ENCODE measurements around the gene JCHAIN. TPM values are rescaled to one million over a fixed set of nuclear protein-coding genes. Genes with fewer than 3 reads are reported as not detected.
"Not testable (repeated sequence)": the region's sequence is repeated elsewhere in the genome, so short reads cannot be mapped to it uniquely, and the experiment has no call there.

The JCHAIN gene
- polyA plus RNA-seq, 1 experiment, result 0.61 TPM

DNA sequence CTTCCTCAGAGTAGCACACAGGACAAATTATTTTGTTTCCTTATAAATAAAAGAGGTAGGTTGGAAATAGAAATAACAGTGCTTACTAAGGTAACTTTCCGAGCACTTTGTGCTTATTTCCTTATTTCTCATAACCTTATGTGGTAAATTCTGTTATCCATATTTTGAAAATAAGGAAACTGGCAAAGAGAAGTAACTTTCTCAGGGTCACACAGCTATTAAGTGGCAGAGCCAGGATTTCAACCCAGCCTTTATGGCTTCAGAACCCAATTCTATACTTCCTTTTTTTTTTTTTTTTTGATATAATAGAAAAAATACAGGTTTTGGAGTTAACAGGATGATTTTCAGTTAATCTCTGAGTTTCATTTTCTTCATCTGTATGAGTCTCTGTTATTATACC is 25.4 kb upstream of the JCHAIN start:
- ChIA-PET POLR2A (no interaction called here), CTCF (interaction anchor here (0.7 to 4.6 kb wide), 3 partner anchors 13 to 40 kb away, joined by 3 to 30 read pairs (median 3); no protein-coding TSS in a partner anchor)
- DNase-seq (ENCODE audit: low read depth, low spot score), result no peak

DNA sequence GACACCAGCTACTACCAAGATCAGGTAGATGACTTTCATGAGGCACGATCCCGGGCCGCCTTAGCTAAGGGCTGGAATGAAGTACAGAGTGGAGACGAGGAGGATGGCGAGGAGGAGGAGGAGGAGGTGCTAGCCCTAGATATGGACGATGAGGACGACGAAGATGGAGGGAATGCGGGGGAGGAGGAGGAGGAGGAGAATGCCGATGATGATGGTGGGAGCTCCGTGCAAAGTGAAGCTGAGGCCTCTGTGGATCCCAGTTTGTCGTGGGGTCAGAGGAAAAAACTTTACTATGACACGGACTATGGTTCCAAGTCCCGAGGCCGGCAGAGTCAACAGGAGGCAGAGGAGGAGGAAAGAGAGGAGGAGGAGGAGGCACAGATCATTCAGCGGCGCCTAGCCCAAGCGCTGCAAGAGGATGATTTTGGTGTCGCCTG is 22.5 kb upstream of the JCHAIN start:
- ChIA-PET POLR2A (interaction anchor here (1.8 kb wide), 1 partner anchor 15 kb away, joined by 5 read pairs; no protein-coding TSS in a partner anchor), CTCF (interaction anchor here (0.9 to 4.6 kb wide), 5 partner anchors 11 to 37 kb away, joined by 3 to 30 read pairs (median 11); no protein-coding TSS in a partner anchor)
- Histone ChIP-seq H3K27ac (ENCODE audit: low read depth, low read length) (peak overlapping the region; percentile 83), H3K9me3 (ENCODE audit: control insufficient read depth, insufficient read depth, low read length) (no peaks in the 10 kb centered on the region), H3K4me3 (ENCODE audit: low read depth, low read length) (peak overlapping the region; percentile 100), H3K27me3 (ENCODE audit: control insufficient read depth, insufficient read depth, low read length) (no peaks in the 10 kb centered on the region)
- DNase-seq (ENCODE audit: low read depth, low spot score), result no peak
- TF ChIP-seq, protein P1, sequence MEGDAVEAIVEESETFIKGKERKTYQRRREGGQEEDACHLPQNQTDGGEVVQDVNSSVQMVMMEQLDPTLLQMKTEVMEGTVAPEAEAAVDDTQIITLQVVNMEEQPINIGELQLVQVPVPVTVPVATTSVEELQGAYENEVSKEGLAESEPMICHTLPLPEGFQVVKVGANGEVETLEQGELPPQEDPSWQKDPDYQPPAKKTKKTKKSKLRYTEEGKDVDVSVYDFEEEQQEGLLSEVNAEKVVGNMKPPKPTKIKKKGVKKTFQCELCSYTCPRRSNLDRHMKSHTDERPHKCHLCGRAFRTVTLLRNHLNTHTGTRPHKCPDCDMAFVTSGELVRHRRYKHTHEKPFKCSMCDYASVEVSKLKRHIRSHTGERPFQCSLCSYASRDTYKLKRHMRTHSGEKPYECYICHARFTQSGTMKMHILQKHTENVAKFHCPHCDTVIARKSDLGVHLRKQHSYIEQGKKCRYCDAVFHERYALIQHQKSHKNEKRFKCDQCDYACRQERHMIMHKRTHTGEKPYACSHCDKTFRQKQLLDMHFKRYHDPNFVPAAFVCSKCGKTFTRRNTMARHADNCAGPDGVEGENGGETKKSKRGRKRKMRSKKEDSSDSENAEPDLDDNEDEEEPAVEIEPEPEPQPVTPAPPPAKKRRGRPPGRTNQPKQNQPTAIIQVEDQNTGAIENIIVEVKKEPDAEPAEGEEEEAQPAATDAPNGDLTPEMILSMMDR (IDR thresholded peaks at IDR 0.05; ENCODE audit: low read depth, low read length), result no peak

More for the DNA sequence above, 25.4 kb upstream of the JCHAIN start:
- H3K27me3 ChIP-seq (ENCODE audit: control insufficient read depth, insufficient read depth, low read length), result no peaks in the 10 kb centered on the region
- no peak overlapping the region for H3K27ac ChIP-seq (ENCODE audit: low read depth, low read length)
- TF ChIP-seq, protein P1 (IDR thresholded peaks at IDR 0.05; ENCODE audit: low read depth, low read length), result no peak
- H3K9me3 ChIP-seq (ENCODE audit: control insufficient read depth, insufficient read depth, low read length), result no peaks in the 10 kb centered on the region; the same call in 1 of the 2 replicates
- no peak overlapping the region for H3K4me3 ChIP-seq (ENCODE audit: low read depth, low read length)

GRCh38 chr4:70687821-70688794 is 21.8 kb upstream of the JCHAIN start, which contains the start of gene UTP3:
UTP3 (plus strand) TSS chr4:70688532; CDS start chr4:70688678, 146 bp downstream.
- TF ChIP-seq, protein P1 (IDR thresholded peaks at IDR 0.05; ENCODE audit: low read depth, low read length), result peak; percentile 97
- Histone ChIP-seq H3K27ac (ENCODE audit: low read depth, low read length) (peak within 1 kb of the TSS; percentile 95), H3K27me3 (ENCODE audit: control insufficient read depth, insufficient read depth, low read length) (no peaks in the 10 kb centered on the region), H3K9me3 (ENCODE audit: control insufficient read depth, insufficient read depth, low read length) (no peaks in the 10 kb centered on the region), H3K4me3 (ENCODE audit: low read depth, low read length) (peak within 1 kb of the TSS; percentile 100)
- POLR2A ChIA-PET, result interaction anchor here (1.8 kb wide), 1 partner anchor 16 kb away, joined by 5 read pairs; no protein-coding TSS in a partner anchor
- CTCF ChIA-PET, result interaction anchor here (0.7 to 4.6 kb wide), 18 partner anchors 10 to 255 kb away, joined by 3 to 30 read pairs (median 3); partner anchors contain the start of genes JCHAIN and RUFY3
- peak; percentile 98 for DNase-seq (ENCODE audit: low read depth, low spot score)

DNA sequence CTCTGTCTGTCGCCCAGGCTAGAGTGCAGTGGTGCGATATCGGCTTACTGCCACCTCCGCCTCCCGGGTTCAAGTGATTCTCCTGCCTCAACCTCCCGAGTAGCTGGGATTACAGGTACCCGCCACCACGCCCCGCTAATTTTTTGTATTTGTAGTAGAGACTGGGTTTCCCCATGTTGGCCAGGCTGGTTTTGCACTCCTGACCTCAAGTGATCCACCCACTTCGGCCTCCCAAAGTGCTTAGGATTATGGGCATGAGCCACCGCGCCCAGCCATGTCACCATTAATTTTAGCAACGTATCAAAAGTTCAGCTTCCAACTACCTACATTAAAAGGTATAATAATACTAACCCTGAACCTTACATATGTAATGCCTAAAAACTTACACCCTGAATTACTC is 21.1 kb upstream of the JCHAIN start:
- ChIA-PET POLR2A (interaction anchor here (1.8 kb wide), 1 partner anchor 17 kb away, joined by 5 read pairs; no protein-coding TSS in a partner anchor), CTCF (interaction anchor here (0.6 to 4.6 kb wide), 18 partner anchors 10 to 325 kb away, joined by 3 to 30 read pairs (median 3); partner anchors contain the start of genes JCHAIN and RUFY3)
- Histone ChIP-seq H3K4me3 (ENCODE audit: low read depth, low read length) (peak overlapping the region; percentile 100), H3K27ac (ENCODE audit: low read depth, low read length) (peak overlapping the region; percentile 95), H3K27me3 (ENCODE audit: control insufficient read depth, insufficient read depth, low read length) (no peaks in the 10 kb centered on the region), H3K9me3 (ENCODE audit: control insufficient read depth, insufficient read depth, low read length) (no peaks in the 10 kb centered on the region)
- TF ChIP-seq, protein P1 (IDR thresholded peaks at IDR 0.05; ENCODE audit: low read depth, low read length), result no peak
- no peak for DNase-seq (ENCODE audit: low read depth, low spot score)

DNA sequence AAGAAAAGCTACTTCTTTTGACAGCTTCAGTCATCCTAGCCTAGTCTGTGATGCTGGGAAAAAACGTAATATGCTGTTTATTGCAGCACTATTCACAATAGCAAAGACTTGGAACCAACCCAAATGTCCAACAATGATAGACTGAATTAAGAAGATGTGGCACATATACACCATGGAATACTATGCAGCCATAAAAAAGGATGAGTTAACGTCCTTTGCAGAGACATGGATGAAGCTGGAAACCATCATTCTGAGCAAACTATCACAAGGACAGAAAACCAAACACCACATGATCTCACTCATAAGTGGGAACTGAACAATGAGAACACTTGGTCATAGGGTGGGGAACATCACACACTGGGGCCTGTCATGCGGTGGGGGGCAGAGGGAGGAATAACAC is 15.8 kb upstream of the JCHAIN start:
- POLR2A ChIA-PET; H3K9me3 ChIP-seq (ENCODE audit: control insufficient read depth, insufficient read depth, low read length); H3K27ac ChIP-seq (ENCODE audit: low read depth, low read length); H3K4me3 ChIP-seq (ENCODE audit: low read depth, low read length); DNase-seq (ENCODE audit: low read depth, low spot score); H3K27me3 ChIP-seq (ENCODE audit: control insufficient read depth, insufficient read depth, low read length): not testable (repeated sequence)
- CTCF ChIA-PET, result interaction anchor here (0.9 to 2.0 kb wide), 2 partner anchors 30 kb away, joined by 3 to 8 read pairs; no protein-coding TSS in a partner anchor
